ENCODE measurements around the gene HOXA5. TPM values are rescaled to one million over a fixed set of nuclear protein-coding genes. Genes with fewer than 3 reads are reported as not detected.

HOXA5 gene
- total RNA-seq, 1 donor = 10.8 TPM

DNA sequence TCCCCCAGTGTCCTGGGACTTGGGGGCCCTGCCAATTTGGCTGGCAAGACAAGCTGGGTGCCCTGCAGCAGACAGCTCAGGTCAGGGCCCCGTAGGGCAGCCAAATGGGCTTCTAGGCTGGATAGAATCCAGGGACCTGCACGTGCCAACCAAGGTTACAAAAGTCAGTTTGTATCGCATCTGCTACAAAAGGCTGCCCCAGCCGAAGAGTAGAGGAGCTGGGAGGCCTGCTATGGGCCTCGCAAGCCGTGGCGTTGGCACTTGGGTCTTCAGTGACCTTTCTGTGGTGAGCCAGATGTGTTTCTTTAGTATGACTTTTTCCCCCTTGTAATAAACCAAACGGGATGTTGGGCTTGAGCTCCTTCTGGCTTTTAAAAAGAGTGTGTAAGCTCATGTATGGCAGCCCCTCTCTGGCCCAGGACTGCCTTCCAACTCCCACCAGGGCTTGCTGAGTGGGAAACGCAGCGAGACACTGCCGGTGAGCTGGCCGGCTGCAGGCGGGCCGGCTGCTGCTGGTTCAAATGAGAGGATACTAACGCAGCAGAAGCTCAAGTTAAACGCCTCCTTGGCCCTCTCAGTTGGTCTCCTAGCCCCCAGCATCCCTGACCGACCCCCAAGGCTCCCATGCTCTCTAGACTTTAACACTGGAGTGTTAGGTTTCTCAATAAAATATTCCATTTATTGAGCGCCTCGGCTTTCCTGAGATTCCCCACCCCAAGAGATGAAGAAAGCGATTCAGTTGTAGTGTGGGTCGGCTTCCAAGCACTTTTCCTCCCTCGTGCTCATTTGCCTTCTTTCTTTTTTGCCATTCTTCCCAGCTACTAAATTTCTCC lies 33.7 kb upstream of the HOXA5 start:
- TF ChIP-seq, protein P1, sequence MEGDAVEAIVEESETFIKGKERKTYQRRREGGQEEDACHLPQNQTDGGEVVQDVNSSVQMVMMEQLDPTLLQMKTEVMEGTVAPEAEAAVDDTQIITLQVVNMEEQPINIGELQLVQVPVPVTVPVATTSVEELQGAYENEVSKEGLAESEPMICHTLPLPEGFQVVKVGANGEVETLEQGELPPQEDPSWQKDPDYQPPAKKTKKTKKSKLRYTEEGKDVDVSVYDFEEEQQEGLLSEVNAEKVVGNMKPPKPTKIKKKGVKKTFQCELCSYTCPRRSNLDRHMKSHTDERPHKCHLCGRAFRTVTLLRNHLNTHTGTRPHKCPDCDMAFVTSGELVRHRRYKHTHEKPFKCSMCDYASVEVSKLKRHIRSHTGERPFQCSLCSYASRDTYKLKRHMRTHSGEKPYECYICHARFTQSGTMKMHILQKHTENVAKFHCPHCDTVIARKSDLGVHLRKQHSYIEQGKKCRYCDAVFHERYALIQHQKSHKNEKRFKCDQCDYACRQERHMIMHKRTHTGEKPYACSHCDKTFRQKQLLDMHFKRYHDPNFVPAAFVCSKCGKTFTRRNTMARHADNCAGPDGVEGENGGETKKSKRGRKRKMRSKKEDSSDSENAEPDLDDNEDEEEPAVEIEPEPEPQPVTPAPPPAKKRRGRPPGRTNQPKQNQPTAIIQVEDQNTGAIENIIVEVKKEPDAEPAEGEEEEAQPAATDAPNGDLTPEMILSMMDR (IDR thresholded peaks at IDR 0.05; ENCODE audit: insufficient read depth, low read depth, low read length) = no peak
- peak overlapping the region; percentile 67 for H3K4me3 ChIP-seq (ENCODE audit: low read depth, low read length)
- peak; percentile 71 for DNase-seq (ENCODE audit: low read depth)

DNA sequence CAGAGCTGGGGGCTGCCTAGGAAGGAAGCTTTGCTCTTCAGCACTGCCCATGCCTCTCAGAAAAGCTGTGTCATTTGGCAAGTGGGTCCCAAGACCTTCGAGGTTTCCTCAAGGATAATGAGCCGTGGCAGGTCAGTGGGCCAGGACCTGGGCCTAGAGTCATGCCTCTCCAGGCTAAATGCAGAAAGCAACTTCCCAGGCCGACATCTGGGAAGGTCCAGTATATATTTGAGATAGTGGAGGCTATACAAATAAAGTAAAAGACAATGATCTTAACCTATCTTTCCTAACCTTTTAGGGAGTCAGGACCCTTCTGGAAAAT lies 33.0 kb upstream of the HOXA5 start:
- peak overlapping the region; percentile 67 for H3K4me3 ChIP-seq (ENCODE audit: low read depth, low read length)
- TF ChIP-seq, protein P1 (IDR thresholded peaks at IDR 0.05; ENCODE audit: insufficient read depth, low read depth, low read length) = no peak
- DNase-seq (ENCODE audit: low read depth) = no peak

DNA sequence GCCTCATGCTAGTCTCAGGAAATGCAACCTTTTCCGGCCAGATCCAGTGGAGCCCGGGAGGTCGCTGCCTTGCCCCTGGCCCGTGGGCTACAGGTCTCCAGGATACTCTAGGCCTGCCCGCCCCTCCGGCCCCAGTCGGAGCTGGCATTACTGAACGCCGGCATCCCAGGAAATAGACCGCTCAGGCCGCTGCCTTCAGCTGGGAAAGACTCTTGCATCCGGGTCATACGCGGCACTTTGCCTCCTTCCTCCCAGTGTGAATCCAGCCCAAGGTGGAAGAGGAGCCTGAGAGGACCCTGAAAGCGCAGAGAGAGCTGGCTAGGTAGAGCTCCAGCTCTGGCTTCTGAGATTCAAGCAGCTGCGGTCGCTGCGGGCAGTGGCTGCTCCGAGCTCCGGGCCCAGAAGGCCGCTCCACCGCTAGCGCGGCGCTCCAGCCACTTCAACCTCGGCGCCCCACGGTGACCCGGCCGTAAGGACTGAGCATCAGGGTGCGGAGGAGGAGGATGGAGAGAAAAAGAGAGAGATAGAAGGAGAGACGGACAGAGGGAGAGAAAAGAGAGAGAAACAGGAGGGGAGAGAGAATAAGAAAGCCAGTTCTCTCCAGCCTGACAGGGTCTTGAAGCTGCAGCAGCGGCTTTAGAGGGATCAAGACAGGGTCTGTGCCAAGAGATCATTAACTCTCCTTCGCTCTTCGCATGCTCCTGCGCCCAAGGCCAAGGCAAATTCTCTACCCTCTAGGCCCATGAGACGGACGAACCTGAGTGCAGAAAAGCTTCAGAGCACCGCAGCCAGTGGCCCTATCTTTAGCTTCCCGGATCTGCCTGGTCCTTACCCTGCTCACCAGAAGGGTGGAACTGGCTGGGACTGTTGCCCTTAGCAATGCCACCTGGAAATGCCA lies 32.4 kb upstream of the HOXA5 start:
- peak; percentile 67 for DNase-seq (ENCODE audit: low read depth)

GRCh38 chr7:27174874-27175625 lies 31.6 kb upstream of the HOXA5 start:
- peak overlapping the region; percentile 67 for H3K4me3 ChIP-seq (ENCODE audit: low read depth, low read length)
- TF ChIP-seq, protein P1 (IDR thresholded peaks at IDR 0.05; ENCODE audit: insufficient read depth, low read depth, low read length) = no peak
- peak; percentile 93 for DNase-seq (ENCODE audit: low read depth)

More for the DNA sequence above, 32.4 kb upstream of the HOXA5 start:
- peak overlapping the region; percentile 67 for H3K4me3 ChIP-seq (ENCODE audit: low read depth, low read length)
- TF ChIP-seq, protein P1 (IDR thresholded peaks at IDR 0.05; ENCODE audit: insufficient read depth, low read depth, low read length) = no peak

GRCh38 chr7:27173956-27174873 lies 30.7 kb upstream of the HOXA5 start, which contains the start of gene HOXA10:
Gene HOXA10 (minus strand): TSS chr7:27174320. CDS start chr7:27174306, 14 bp downstream.
- peak within 1 kb of the TSS; percentile 67 for H3K4me3 ChIP-seq (ENCODE audit: low read depth, low read length)
- peak; percentile 84 for DNase-seq (ENCODE audit: low read depth)
- TF ChIP-seq, protein P1 (IDR thresholded peaks at IDR 0.05; ENCODE audit: insufficient read depth, low read depth, low read length) = no peak

Data from fibroblast of villous mesenchyme (primary cell).